IPS DF 6.9 (cell line): ENCODE data around the gene HS1BP3.

Experiments used
- DNase-seq: peaks from one replicate; pipeline ENCODE4 v3.0.0-alpha.2; 2013; ENCODE audit warnings: low read depth, low spot score
- H3K27ac ChIP-seq: one replicate; pipeline ENCODE4 v1.5.1; 2013; ENCODE audit warnings: low read length, control low read depth
- H3K27me3 ChIP-seq: 2 replicates; pipeline ENCODE4 v1.6.1; 2013; ENCODE audit warnings: mild to moderate bottlenecking, low read length; ENCODE audit not compliant: control insufficient read depth, insufficient read depth
- H3K36me3 ChIP-seq: 2 replicates; pipeline ENCODE4 v1.6.1; 2013; ENCODE audit warnings: low read length; ENCODE audit not compliant: control insufficient read depth, insufficient read depth
- H3K4me1 ChIP-seq: 2 replicates; pipeline ENCODE4 v1.6.1; 2013; ENCODE audit warnings: low read length; ENCODE audit not compliant: control insufficient read depth, insufficient read depth
- H3K4me3 ChIP-seq: 2 replicates; pipeline ENCODE4 v1.5.1; 2013; ENCODE audit warnings: mild to moderate bottlenecking, low read length
- H3K9me3 ChIP-seq: 2 replicates; pipeline ENCODE4 v1.6.1; 2013; ENCODE audit warnings: low read length, inconsistent platforms; ENCODE audit not compliant: control insufficient read depth, insufficient read depth
- WGBS: extraction: QIAGEN DNeasy Blood & Tissue Kit; methylation state at CpG from one replicate; pipeline ENCODE4 v1.1.7; 2013; ENCODE audit warnings: mixed read lengths, missing lambda C conversion rate; ENCODE audit not compliant: insufficient read length, insufficient coverage; 5-methylcytosine and 5-hydroxymethylcytosine counted together

Gene HS1BP3

DNA sequence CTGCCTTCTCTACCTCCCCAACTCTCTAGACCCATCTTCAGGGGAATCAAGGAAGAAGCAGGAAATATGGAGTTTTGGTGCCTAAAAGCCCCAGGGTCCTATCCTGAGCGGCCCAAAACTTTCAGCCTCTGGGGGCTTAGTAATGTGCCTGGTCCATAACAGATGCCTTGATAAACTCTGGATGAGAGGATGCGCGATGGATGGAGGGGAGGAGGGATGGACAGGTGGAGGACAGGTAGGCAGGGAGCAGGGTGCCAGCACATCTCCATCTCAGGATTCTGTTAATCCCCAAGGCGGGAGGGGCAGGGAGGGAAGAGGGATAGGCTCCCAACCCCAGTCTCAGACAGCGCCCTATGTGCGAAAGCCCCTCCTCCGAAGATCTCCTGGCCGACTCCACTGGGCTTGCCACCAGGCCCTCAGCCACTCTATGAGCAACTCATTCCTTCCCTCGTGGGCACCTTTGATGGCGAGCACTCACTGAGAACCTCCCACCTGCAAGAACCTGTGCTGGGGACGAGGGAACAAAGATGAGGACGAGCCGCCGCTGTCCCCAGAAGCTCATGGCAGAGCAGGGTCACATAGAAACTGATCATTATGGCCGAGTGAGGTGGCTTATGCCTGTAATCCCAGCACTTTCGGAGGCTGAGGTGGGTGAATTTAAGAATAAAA is 23.1 kb downstream of the HS1BP3 start:
- H3K9me3 ChIP-seq: no peaks in the 10 kb centered on the region
- no peaks in the 10 kb centered on the region for H3K27me3 ChIP-seq
- H3K4me3 ChIP-seq: no peak overlapping the region
- no CpG with 5 or more reads among the region's 16 CpGs for WGBS
- H3K36me3 ChIP-seq: no peaks in the 10 kb centered on the region
- no peak overlapping the region for H3K27ac ChIP-seq
- no peaks in the 10 kb centered on the region; the same call in 1 of the 2 replicates for H3K4me1 ChIP-seq
- no peak for DNase-seq

- Histone ChIP-seq H3K9me3 (no peaks in the 10 kb centered on the region), H3K27ac (no peak overlapping the region), H3K36me3 (no peaks in the 10 kb centered on the region), H3K27me3 (no peaks in the 10 kb centered on the region), H3K4me1 (no peaks in the 10 kb centered on the region; the same call in 1 of the 2 replicates), H3K4me3 (no peak overlapping the region)
- DNase-seq: no peak
- no CpG with 5 or more reads among the region's 20 CpGs for WGBS
These were observed 24.0 kb downstream of the HS1BP3 start for GRCh38 chr2:20626698-20627513.

DNA sequence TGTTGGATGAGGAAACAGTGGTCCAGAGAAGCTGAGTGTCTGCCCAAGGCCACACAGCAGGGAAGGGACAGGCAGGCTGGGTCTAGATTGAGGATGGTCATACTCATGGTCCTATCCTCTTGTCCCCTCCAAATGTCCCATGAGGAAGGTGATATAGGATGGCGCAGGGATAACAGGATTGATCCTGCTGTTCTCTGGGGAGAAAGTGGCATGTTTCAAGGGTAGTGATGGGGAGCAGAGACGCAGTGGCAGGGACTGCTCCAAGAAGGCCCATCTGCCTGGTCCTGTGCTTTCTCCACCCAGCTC is 24.6 kb downstream of the HS1BP3 start:
- no peaks in the 10 kb centered on the region; the same call in 1 of the 2 replicates for H3K4me1 ChIP-seq
- H3K36me3 ChIP-seq: no peaks in the 10 kb centered on the region
- no peak for DNase-seq
- H3K27me3 ChIP-seq: no peaks in the 10 kb centered on the region
- no peak overlapping the region for H3K27ac ChIP-seq
- H3K9me3 ChIP-seq: no peaks in the 10 kb centered on the region
- H3K4me3 ChIP-seq: no peak overlapping the region
- WGBS: no CpG with 5 or more reads among the region's 2 CpGs

- no peaks in the 10 kb centered on the region; the same call in 1 of the 2 replicates for H3K4me1 ChIP-seq
- H3K27ac ChIP-seq: no peak overlapping the region
- H3K4me3 ChIP-seq: no peak overlapping the region
- H3K27me3 ChIP-seq: no peaks in the 10 kb centered on the region
- no CpG with 5 or more reads among the region's 19 CpGs for WGBS
- no peaks in the 10 kb centered on the region for H3K36me3 ChIP-seq
- DNase-seq: no peak
- no peaks in the 10 kb centered on the region for H3K9me3 ChIP-seq
These were observed 25.2 kb downstream of the HS1BP3 start for GRCh38 chr2:20625491-20626391.

DNA sequence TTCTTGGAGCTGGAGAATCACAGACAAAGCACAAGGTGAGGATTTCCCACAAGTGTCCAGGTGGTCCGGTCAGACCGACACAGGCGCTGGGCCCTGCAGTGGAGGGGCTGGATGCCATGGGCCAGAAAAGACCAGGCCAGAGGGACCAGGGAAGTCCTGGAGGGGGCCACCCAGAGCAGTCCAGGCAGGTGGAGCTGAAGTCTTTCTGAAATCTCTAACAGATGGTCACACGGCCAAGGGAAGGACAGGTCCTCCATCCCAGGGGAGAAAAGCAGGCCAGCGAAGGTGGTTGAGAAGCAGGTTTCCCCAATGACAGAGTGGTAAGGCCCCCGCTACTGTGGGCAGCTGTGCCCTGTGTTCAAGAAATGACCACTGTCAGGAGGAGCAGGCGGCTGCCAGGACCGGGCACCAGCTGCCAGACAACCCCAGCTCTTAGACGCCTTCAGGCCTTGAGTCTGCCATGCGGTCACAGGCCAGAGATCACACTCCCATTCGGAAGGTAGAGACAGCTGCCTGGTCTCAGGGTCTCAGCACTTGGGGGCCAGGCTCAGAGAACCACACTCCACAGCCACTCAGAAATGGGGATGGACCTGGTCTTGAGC is 25.9 kb downstream of the HS1BP3 start:
- Histone ChIP-seq H3K4me1 (no peaks in the 10 kb centered on the region; the same call in 1 of the 2 replicates), H3K4me3 (no peak overlapping the region), H3K27ac (no peak overlapping the region), H3K27me3 (no peaks in the 10 kb centered on the region), H3K9me3 (no peaks in the 10 kb centered on the region), H3K36me3 (no peaks in the 10 kb centered on the region)
- no CpG with 5 or more reads among the region's 11 CpGs for WGBS
- DNase-seq: no peak

GRCh38 chr2:20624156-20624883 is 26.6 kb downstream of the HS1BP3 start:
- no peak for DNase-seq
- Histone ChIP-seq H3K4me3 (no peak overlapping the region), H3K4me1 (no peaks in the 10 kb centered on the region), H3K36me3 (no peaks in the 10 kb centered on the region), H3K27me3 (no peaks in the 10 kb centered on the region), H3K27ac (no peak overlapping the region), H3K9me3 (no peaks in the 10 kb centered on the region)
- WGBS: no CpG with 5 or more reads among the region's 20 CpGs

DNA sequence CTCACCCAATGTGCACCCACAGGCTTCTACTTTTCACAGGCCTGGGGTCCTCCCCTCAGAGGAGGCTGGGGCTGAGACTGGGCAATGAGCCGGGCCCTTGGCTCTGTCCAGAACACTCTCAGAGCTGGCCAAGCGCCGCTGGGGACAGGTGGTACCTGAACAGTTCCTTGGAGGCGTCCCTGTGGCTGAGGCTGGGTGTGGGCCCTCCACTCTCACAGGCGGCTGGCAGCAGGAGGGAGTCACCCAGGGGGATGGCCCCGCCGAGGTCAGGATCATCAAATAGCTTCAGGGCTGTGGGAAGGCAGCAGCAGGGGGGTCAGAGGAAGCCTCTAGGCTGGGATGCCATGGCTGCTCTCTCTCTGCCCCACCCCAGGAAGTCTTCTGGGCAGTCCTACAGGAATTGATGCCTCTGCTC is 27.1 kb downstream of the HS1BP3 start:
- H3K4me1 ChIP-seq: no peaks in the 10 kb centered on the region
- no CpG with 5 or more reads among the region's 7 CpGs for WGBS
- H3K27me3 ChIP-seq: no peaks in the 10 kb centered on the region
- H3K4me3 ChIP-seq: no peak overlapping the region
- no peak for DNase-seq
- no peak overlapping the region for H3K27ac ChIP-seq
- H3K9me3 ChIP-seq: no peaks in the 10 kb centered on the region
- no peaks in the 10 kb centered on the region for H3K36me3 ChIP-seq

DNA sequence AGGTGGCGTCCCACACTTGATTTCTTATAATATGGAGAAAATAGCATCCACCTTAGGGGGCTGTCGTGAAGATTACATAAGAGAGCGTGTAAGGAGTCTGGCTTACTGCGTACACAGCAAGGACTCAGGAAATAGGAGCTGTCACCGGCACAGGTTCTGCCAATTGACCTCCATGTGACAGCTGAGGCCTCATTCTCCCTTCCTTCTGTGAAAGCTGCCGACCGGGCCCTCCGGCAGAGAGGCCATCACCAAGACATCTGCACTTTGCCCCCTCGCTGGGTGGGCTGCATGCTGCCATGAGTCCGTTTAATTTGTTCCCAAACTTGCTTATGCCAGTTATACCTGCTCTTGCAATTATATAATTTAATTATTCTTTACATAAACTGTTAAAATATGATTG is 27.7 kb downstream of the HS1BP3 start:
- Histone ChIP-seq H3K27ac (no peak overlapping the region), H3K4me1 (no peaks in the 10 kb centered on the region), H3K36me3 (no peaks in the 10 kb centered on the region), H3K4me3 (no peak overlapping the region), H3K27me3 (no peaks in the 10 kb centered on the region), H3K9me3 (no peaks in the 10 kb centered on the region)
- no peak for DNase-seq
- no CpG with 5 or more reads among the region's 10 CpGs for WGBS

DNA sequence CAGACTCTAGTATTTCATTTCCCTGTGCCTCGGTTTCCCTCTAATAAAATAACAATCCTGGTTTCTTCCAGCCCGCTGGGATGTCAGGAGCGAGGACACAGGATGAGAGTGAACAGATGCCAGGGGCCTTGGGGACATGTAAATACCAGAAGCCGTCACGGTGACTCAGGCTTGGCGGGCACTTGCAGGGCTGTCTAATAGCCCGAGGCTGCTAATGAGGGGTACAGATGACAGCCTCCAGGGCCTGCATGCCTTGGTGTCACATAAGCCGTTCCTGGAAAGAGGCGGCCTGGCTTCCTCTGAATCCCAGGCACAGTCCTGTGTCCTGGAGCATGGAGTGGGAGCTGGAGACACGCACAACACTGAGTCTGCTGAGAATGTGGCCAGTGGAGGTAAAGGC is 28.2 kb downstream of the HS1BP3 start:
- Histone ChIP-seq H3K27me3 (no peaks in the 10 kb centered on the region), H3K36me3 (no peaks in the 10 kb centered on the region), H3K27ac (no peak overlapping the region), H3K4me3 (no peak overlapping the region), H3K4me1 (no peaks in the 10 kb centered on the region), H3K9me3 (no peaks in the 10 kb centered on the region)
- DNase-seq: no peak
- WGBS: no CpG with 5 or more reads among the region's 10 CpGs
